GM23338 (cell line): ENCODE results near the gene LRRC47. TPM values are rescaled to one million over a fixed set of nuclear protein-coding genes. Genes with fewer than 3 reads are reported as not detected.

Experiments used
- ATAC-seq: fragments of 200-7000 bp; cut with Tn5 transposase; 3 replicates; pipeline ENCODE4 v1.9.1; 2020
- DNase-seq: peaks from one replicate; pipeline ENCODE4 v3.0.0-alpha.2; 2015; ENCODE audit warnings: low spot score
- H2AFZ ChIP-seq: fragments of 200-600 bp; sonication (generic); 2 replicates; pipeline ENCODE4 v1.8.0; 2016; ENCODE audit warnings: antibody characterized with exemption, mild to moderate bottlenecking, moderate library complexity
- H3F3A ChIP-seq: fragments of 200-600 bp; sonication (generic); replicated peaks from 2 replicates; pipeline ENCODE4 v1.8.0; 2017; ENCODE audit warnings: antibody characterized with exemption, mixed run types, low read depth
- H3K27ac ChIP-seq: fragments of 200-600 bp; sonication (generic); 2 replicates; pipeline ENCODE4 v1.6.1; 2016; ENCODE audit warnings: low read depth
- H3K27me3 ChIP-seq: fragments of 200-600 bp; sonication (generic); 2 replicates; pipeline ENCODE4 v1.8.0; 2016; ENCODE audit warnings: mild to moderate bottlenecking, mixed run types, moderate library complexity; ENCODE audit not compliant: insufficient read depth
- H3K36me3 ChIP-seq: fragments of 200-600 bp; sonication (generic); 2 replicates; pipeline ENCODE4 v1.8.0; 2016; ENCODE audit warnings: mild to moderate bottlenecking; ENCODE audit not compliant: insufficient read depth
- H3K4me1 ChIP-seq: fragments of 200-600 bp; sonication (generic); 2 replicates; pipeline ENCODE4 v1.8.0; 2016; ENCODE audit warnings: mild to moderate bottlenecking, moderate library complexity; ENCODE audit not compliant: insufficient read depth
- H3K4me2 ChIP-seq: fragments of 200-600 bp; sonication (generic); 2 replicates; pipeline ENCODE4 v1.7.1; 2017; ENCODE audit warnings: mixed run types
- H3K4me3 ChIP-seq: fragments of 200-600 bp; sonication (generic); 2 replicates; pipeline ENCODE4 v1.6.1; 2016; ENCODE audit warnings: mixed run types
- H3K79me2 ChIP-seq: fragments of 200-600 bp; sonication (generic); replicated peaks from 2 replicates; pipeline ENCODE4 v1.8.0; 2017; ENCODE audit warnings: mild to moderate bottlenecking; ENCODE audit not compliant: insufficient read depth
- H3K9me2 ChIP-seq: fragments of 200-600 bp; sonication (generic); 2 replicates; pipeline ENCODE4 v1.8.0; 2017; ENCODE audit not compliant: insufficient read depth
- H4K20me1 ChIP-seq: fragments of 200-600 bp; sonication (generic); replicated peaks from 2 replicates; pipeline ENCODE4 v1.8.0; 2017; ENCODE audit warnings: mild to moderate bottlenecking; ENCODE audit not compliant: insufficient read depth
- H3K27ac Mint-ChIP-seq: 2 replicates; pipeline ENCODE4 v1.8.0; 2020; ENCODE audit warnings: inconsistent platforms, mild to moderate bottlenecking, moderate library complexity, mixed read lengths
- H3K27me3 Mint-ChIP-seq: 3 replicates; pipeline ENCODE4 v1.8.0; 2022; ENCODE audit warnings: low read depth, mild to moderate bottlenecking, moderate library complexity, mixed read lengths, inconsistent platforms; ENCODE audit not compliant: insufficient read depth, poor library complexity
- H3K36me3 Mint-ChIP-seq: 3 replicates; pipeline ENCODE4 v1.8.0; 2021; ENCODE audit warnings: low read depth, mild to moderate bottlenecking, inconsistent platforms, moderate library complexity, mixed read lengths
- H3K4me1 Mint-ChIP-seq: 3 replicates; pipeline ENCODE4 v1.8.0; 2020; ENCODE audit warnings: mild to moderate bottlenecking, inconsistent platforms, mixed read lengths
- H3K4me3 Mint-ChIP-seq: 3 replicates; pipeline ENCODE4 v1.8.0; 2021; ENCODE audit warnings: moderate library complexity, mild to moderate bottlenecking, inconsistent platforms, mixed read lengths
- H3K9me3 Mint-ChIP-seq: 3 replicates; pipeline ENCODE4 v1.8.0; 2020; ENCODE audit warnings: moderate library complexity, mild to moderate bottlenecking, inconsistent platforms, mixed read lengths
- CREB1 ChIP-seq: fragments of 250-450 bp; sonication (Bioruptor Pico); IDR thresholded peaks from 2 replicates; pipeline ENCODE4 v1.5.0; 2020; ENCODE audit warnings: low read depth, mild to moderate bottlenecking, moderate library complexity
- EZH2 ChIP-seq: fragments of 200-600 bp; sonication (generic); IDR thresholded peaks from one replicate; pipeline ENCODE4 v1.8.0; 2017; ENCODE audit warnings: antibody characterized with exemption, mild to moderate bottlenecking, low read depth; ENCODE audit not compliant: unreplicated experiment
- JUNB ChIP-seq: IDR thresholded peaks from one replicate; pipeline ENCODE4 v1.6.1; 2016; ENCODE audit warnings: antibody characterized with exemption; ENCODE audit not compliant: unreplicated experiment
- NANOG ChIP-seq: IDR thresholded peaks from 2 replicates; pipeline ENCODE4 v1.6.1; 2016; ENCODE audit warnings: antibody characterized with exemption, borderline replicate concordance
- POLR2AphosphoS5 ChIP-seq: IDR thresholded peaks from 2 replicates; pipeline ENCODE4 v1.6.1; 2016; ENCODE audit warnings: antibody characterized with exemption, low read depth
- STAT1 ChIP-seq: IDR thresholded peaks from one replicate; pipeline ENCODE4 v1.6.1; 2016; ENCODE audit warnings: antibody characterized with exemption; ENCODE audit not compliant: unreplicated experiment
- ZNF114 ChIP-seq: fragments of 250-450 bp; sonication (Bioruptor Pico); IDR thresholded peaks from 2 replicates; pipeline ENCODE4 v1.5.0; 2020; ENCODE audit warnings: mild to moderate bottlenecking, moderate library complexity
- ZNF331 ChIP-seq: fragments of 250-450 bp; sonication (Bioruptor Pico); IDR thresholded peaks from 2 replicates; pipeline ENCODE4 v1.5.0; 2020; ENCODE audit warnings: low read depth, mild to moderate bottlenecking, moderate library complexity
- polyA plus RNA-seq: library from polyadenylated mRNA; unstranded; fragments of >200 nt; fragmentation: Nextera tagmentation; extraction: Ambion mirVana; gene quantifications from 2 replicates; pipeline ENCODE4 v1.2.1, GENCODE V29; 2016
- total RNA-seq: library from RNA; depleted of rRNA; stranded (reverse); fragments of >200 nt; shearing (Covaris generic); gene quantifications from 2 replicates; pipeline ENCODE4 v1.2.3, GENCODE V29; 2014
- TF ChIP-seq, protein P1 (sequence below): fragments of 250-450 bp; sonication (Bioruptor Pico); IDR thresholded peaks from 2 replicates; pipeline ENCODE4 v1.5.0; 2020; ENCODE audit warnings: mild to moderate bottlenecking, moderate library complexity
- TF ChIP-seq, protein P2 (sequence below), 2 experiments: fragments of 200-600 bp in 1 of 2; sonication (generic) in 1 of 2; conservative IDR thresholded peaks; 2 replicates each; pipeline versions ENCODE4 v1.5.1 to v1.6.1; 2016 to 2017; ENCODE audit warnings: antibody characterized with exemption in 2 of 2, low read depth in 2 of 2, mild to moderate bottlenecking in 2 of 2, moderate library complexity in 1 of 2

LRRC47 gene
- total and polyA plus RNA-seq, 2 experiments from 2014 or later: 15.8 to 76.8 TPM

DNA sequence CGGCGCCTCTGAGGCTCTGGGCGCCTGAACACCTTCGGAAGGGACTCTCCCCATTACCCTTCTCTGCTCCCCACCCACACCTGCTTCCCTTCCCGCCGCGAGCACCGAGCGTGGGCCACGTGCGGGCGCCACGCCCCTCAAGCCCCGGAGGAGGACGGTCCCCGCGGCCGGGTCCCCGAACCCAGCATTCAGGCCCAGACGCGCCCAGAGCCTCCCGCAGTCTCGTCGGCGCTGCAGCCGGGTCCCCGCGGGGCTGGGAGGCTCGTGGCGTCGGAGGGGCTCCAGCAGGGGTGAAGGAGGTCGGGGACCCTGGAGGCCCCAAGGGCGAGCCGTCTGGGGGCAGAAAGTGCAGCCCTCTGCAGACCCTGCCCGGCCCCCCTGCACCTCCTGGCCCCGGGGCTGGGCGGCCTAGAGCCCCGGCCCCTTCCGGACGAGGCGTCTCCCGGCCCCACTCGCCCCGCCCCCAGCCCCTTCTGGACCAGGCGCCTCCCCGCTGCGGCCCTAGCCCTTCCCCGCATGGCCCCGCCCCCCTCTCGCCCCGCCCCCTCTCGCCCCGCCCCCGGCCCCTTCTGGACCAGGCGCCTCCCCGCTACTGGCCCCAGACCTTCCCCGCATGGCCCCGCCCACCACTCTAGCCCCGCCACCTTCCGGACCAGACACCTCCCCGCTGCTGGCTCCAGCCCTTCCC, 24.1 kb downstream of the LRRC47 start:
- Histone ChIP-seq H3K36me3 (no peaks in the 10 kb centered on the region), H2AFZ (peak overlapping the region; percentile 87), H3K4me2 (peak overlapping the region; percentile 88), H3K4me1 (peaks cover 13% of the 10 kb centered on the region; the same call in 1 of the 2 replicates), H3K27me3 (no peaks in the 10 kb centered on the region), H3F3A (peaks cover 6% of the 10 kb centered on the region; the same call in 1 of the 2 replicates), H4K20me1 (no peaks in the 10 kb centered on the region), H3K4me3 (peak overlapping the region; percentile 64), H3K27ac (no peak overlapping the region), H3K79me2 (no peaks in the 10 kb centered on the region), H3K9me2 (no peaks in the 10 kb centered on the region)
- no peak overlapping the region for H3K27ac Mint-ChIP-seq
- peaks cover 7% of the 10 kb centered on the region for H3K9me3 Mint-ChIP-seq
- H3K27me3 Mint-ChIP-seq: peaks cover 12% of the 10 kb centered on the region
- H3K4me3 Mint-ChIP-seq: peak overlapping the region; percentile 69
- TF ChIP-seq POLR2AphosphoS5 (peak; percentile 59), ZNF114 (CRISPR knock-in tag) (no peak)
- peaks cover 5% of the 10 kb centered on the region; the same call in 1 of the 3 replicates for H3K36me3 Mint-ChIP-seq
- peaks cover 19% of the 10 kb centered on the region for H3K4me1 Mint-ChIP-seq
- peak; percentile 66 for ATAC-seq
- DNase-seq: peak; percentile 96

DNA sequence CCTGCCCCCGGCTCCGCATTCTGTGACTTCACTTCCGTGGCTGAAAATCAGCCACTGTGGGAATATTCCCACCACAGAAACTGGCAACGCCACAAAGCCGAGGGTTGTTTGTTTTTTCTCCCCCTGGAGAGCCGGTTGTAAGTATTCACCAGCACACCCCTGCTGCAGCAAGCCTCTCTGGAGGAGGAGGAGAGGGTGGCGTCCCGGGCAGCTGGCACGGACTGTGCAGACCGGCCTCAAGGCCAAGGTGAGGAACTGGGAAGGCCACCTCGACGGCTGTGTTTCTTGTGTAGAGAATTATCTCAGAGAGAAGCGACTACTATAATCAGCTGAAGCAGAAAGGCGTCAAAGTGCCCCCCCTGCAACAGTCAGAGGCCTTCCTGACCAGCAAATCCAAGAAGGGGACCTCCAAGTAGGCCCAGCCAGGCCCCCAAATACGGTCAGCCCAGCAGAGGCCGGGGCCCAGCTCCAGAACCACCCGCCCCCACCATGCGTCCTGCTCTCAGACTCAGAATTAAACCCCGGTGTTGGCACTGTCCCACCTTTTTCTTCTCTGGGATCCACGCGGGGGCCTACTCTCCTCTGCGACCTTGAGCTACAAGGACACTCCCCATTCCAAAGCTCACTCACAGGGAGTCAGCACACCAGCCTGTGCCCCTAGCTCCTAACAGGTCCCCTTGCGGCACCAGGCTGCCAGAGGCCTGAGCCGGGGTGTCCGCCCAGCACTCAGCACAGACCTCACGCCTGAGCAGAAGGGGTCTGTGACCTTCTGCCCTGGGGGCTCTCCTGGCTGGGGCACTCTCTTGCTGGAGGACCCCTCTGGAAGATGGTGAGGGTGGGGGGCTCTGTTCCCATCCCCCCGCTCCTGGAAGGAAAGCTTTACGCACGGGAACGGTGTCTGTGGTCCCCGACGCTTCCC, 24.9 kb downstream of the LRRC47 start:
- peaks cover 6% of the 10 kb centered on the region; the same call in 2 of the 3 replicates for H3K36me3 Mint-ChIP-seq
- Histone ChIP-seq H4K20me1 (no peaks in the 10 kb centered on the region), H3K79me2 (no peaks in the 10 kb centered on the region), H3F3A (peaks cover 3% of the 10 kb centered on the region; the same call in 1 of the 2 replicates), H3K36me3 (no peaks in the 10 kb centered on the region), H3K4me3 (peak overlapping the region; percentile 64), H3K9me2 (no peaks in the 10 kb centered on the region), H2AFZ (peak overlapping the region; percentile 87), H3K27me3 (no peaks in the 10 kb centered on the region), H3K27ac (no peak overlapping the region), H3K4me1 (peaks cover 13% of the 10 kb centered on the region; the same call in 1 of the 2 replicates), H3K4me2 (peak overlapping the region; percentile 88)
- H3K27ac Mint-ChIP-seq: no peak overlapping the region
- peak; percentile 37 for ATAC-seq
- peak overlapping the region; percentile 69 for H3K4me3 Mint-ChIP-seq
- no peak for DNase-seq
- H3K27me3 Mint-ChIP-seq: peaks cover 11% of the 10 kb centered on the region
- H3K4me1 Mint-ChIP-seq: peaks cover 19% of the 10 kb centered on the region
- H3K9me3 Mint-ChIP-seq: peaks cover 14% of the 10 kb centered on the region
- TF ChIP-seq JUNB (no peak), ZNF331 (CRISPR knock-in tag) (no peak), NANOG (no peak), STAT1 (no peak), CREB1 (CRISPR knock-in tag) (no peak), EZH2 (no peak), ZNF114 (CRISPR knock-in tag) (no peak)
- TF ChIP-seq, protein P1, sequence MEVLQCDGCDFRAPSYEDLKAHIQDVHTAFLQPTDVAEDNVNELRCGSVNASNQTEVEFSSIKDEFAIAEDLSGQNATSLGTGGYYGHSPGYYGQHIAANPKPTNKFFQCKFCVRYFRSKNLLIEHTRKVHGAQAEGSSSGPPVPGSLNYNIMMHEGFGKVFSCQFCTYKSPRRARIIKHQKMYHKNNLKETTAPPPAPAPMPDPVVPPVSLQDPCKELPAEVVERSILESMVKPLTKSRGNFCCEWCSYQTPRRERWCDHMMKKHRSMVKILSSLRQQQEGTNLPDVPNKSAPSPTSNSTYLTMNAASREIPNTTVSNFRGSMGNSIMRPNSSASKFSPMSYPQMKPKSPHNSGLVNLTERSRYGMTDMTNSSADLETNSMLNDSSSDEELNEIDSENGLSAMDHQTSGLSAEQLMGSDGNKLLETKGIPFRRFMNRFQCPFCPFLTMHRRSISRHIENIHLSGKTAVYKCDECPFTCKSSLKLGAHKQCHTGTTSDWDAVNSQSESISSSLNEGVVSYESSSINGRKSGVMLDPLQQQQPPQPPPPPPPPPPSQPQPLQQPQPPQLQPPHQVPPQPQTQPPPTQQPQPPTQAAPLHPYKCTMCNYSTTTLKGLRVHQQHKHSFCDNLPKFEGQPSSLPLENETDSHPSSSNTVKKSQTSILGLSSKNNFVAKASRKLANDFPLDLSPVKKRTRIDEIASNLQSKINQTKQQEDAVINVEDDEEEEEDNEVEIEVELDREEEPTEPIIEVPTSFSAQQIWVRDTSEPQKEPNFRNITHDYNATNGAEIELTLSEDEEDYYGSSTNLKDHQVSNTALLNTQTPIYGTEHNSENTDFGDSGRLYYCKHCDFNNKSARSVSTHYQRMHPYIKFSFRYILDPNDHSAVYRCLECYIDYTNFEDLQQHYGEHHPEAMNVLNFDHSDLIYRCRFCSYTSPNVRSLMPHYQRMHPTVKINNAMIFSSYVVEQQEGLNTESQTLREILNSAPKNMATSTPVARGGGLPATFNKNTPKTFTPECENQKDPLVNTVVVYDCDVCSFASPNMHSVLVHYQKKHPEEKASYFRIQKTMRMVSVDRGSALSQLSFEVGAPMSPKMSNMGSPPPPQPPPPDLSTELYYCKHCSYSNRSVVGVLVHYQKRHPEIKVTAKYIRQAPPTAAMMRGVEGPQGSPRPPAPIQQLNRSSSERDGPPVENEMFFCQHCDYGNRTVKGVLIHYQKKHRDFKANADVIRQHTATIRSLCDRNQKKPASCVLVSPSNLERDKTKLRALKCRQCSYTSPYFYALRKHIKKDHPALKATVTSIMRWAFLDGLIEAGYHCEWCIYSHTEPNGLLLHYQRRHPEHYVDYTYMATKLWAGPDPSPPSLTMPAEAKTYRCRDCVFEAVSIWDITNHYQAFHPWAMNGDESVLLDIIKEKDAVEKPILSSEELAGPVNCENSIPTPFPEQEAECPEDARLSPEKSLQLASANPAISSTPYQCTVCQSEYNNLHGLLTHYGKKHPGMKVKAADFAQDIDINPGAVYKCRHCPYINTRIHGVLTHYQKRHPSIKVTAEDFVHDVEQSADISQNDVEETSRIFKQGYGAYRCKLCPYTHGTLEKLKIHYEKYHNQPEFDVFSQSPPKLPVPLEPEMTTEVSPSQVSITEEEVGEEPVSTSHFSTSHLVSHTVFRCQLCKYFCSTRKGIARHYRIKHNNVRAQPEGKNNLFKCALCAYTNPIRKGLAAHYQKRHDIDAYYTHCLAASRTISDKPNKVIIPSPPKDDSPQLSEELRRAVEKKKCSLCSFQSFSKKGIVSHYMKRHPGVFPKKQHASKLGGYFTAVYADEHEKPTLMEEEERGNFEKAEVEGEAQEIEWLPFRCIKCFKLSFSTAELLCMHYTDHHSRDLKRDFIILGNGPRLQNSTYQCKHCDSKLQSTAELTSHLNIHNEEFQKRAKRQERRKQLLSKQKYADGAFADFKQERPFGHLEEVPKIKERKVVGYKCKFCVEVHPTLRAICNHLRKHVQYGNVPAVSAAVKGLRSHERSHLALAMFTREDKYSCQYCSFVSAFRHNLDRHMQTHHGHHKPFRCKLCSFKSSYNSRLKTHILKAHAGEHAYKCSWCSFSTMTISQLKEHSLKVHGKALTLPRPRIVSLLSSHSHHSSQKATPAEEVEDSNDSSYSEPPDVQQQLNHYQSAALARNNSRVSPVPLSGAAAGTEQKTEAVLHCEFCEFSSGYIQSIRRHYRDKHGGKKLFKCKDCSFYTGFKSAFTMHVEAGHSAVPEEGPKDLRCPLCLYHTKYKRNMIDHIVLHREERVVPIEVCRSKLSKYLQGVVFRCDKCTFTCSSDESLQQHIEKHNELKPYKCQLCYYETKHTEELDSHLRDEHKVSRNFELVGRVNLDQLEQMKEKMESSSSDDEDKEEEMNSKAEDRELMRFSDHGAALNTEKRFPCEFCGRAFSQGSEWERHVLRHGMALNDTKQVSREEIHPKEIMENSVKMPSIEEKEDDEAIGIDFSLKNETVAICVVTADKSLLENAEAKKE (CRISPR knock-in tag): no peak
- TF ChIP-seq, protein P2, sequence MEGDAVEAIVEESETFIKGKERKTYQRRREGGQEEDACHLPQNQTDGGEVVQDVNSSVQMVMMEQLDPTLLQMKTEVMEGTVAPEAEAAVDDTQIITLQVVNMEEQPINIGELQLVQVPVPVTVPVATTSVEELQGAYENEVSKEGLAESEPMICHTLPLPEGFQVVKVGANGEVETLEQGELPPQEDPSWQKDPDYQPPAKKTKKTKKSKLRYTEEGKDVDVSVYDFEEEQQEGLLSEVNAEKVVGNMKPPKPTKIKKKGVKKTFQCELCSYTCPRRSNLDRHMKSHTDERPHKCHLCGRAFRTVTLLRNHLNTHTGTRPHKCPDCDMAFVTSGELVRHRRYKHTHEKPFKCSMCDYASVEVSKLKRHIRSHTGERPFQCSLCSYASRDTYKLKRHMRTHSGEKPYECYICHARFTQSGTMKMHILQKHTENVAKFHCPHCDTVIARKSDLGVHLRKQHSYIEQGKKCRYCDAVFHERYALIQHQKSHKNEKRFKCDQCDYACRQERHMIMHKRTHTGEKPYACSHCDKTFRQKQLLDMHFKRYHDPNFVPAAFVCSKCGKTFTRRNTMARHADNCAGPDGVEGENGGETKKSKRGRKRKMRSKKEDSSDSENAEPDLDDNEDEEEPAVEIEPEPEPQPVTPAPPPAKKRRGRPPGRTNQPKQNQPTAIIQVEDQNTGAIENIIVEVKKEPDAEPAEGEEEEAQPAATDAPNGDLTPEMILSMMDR (conservative IDR thresholded peaks at IDR 0.05; ENCODE audit: low read depth in 2 of 2): no peak
